HK-2 (cell line): ENCODE data around the gene PAX8.

Experiments
- DNase-seq: peaks from one replicate; pipeline ENCODE4 v3.0.0-alpha.2; 2018; ENCODE audit not compliant: unreplicated experiment

Gene PAX8

DNA sequence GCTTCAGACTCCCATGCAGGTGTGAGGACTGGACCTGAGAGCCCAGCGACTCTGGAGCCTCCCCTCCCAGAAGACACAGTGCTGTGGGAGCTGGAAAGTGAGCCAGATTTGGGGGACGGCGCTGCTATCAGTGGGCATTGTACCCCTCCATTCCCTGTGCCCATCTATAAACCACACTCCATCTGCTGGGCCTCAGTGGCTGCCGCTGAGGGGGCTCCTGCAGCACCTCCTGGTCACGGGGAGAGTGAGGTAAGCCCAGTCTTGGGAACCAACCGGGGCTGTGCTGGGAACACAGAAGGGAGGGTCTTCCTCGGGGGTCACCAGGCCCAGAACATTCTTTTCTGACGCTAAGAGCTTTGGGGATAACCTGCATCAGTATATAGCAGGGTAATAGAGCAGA is 95.5 kb downstream of the PAX8 start:
- no peak for DNase-seq

DNA sequence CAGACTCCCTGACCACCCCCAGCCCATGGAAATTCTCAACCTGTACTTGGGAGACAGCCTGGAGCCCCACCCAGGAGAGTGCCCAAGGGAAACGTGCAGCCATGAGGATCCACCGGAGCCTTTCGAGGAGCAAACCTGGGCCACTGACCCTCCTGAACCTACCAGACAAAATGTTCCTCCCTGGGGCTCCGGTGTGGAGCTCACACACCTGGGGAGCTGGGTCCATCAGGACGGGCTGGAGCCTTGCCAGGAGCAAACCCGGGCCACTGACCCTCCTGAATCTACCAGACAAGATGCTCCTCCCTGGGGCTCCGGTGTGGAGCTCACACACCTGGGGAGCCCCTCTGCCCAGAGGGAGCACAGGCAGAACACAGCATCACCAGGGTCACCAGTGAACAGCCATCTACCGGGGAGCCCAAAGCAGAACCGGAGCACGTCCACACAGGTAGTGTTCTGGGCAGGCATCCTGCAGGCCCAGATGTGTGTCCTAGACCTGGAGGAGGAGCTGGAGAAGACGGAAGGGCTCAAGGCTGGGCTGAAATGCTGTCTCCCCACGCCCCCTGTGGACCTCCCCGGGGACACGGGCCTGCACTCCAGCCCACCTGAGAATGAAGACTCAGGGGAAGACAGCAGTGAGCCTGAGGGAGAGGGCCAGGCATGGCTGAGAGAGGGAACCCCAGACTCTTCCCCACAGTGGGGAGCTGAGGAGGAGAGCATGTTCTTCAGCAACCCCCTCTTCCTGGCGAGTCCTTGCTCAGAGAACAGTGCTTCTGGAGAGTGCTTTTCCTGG is 96.1 kb downstream of the PAX8 start:
- DNase-seq = no peak

GRCh38 chr2:113181258-113182051 is 97.3 kb downstream of the PAX8 start:
- no peak for DNase-seq

DNA sequence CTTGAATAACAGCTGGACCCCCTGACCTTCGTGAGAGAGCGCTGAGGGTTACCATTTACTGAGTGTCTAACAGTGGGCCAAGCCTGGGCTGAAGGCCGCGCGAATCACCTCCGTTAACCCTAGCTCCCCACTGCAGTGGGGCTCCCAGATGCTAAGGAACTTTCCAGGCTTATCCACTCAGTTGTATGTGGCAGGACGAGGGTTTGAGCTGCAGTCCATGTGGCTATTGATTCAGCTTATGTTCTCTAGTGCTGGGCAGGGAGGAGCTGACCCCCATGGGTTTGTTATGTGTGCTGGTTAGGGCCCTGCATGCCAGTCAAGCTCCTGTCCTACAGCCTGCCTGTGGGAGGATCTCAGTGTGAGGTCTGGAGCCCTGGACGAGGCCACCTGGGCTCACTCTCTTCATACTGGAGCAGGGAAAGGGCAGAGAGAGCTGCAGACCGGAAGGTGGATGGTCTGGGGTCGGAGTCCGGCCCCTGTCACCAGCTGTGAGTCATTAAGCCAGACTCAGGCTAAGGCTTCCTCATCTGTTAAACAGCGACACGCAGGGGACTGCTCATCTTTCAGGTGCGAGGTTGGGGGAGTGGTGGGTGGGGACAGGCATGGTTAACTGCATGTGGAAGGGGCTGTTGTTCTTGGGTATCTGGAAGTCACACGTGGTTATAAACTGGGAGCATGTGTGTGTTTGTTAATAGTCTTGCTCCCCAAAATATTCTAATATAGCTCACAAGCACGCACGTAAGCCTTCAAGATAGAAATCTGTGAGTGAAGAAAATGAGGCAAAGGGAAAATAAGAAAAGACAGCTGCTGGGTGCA is 98.4 kb downstream of the PAX8 start:
- DNase-seq = no peak

DNA sequence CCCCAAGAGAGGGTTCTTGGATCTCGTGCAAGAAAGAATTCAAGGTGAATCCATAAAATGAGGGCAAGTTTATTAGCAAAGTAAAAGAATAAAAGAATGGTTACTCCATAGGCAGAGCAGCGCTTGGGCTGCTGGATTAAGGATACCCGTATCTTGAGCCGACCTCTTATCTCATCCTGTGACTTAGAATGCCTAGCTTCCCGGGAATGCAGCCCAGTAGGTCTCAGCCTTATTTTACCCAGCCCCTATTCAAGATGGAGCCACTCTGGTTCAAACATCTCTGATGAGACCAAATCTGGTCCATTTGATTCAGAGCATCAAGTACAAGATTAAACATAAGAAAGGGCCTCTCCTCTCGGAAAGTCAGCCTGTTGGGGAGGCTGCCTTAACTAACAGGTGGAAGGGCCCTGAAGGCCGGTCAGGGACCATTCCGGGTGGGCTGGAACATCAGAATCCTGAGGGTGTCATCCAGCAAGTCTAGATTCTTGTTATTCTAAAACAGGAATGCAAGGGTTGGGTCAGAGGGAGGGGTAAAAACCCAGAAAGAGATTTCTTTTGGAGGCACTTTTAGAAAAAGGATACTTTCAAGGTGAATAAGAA is 99.2 kb downstream of the PAX8 start:
- DNase-seq = no peak

- no peak for DNase-seq
Measured at GRCh38 chr2:113178891-113179290, 99.8 kb downstream of the PAX8 start.

- no peak for DNase-seq
Measured at GRCh38 chr2:113178069-113178746, 100.5 kb downstream of the PAX8 start.

DNA sequence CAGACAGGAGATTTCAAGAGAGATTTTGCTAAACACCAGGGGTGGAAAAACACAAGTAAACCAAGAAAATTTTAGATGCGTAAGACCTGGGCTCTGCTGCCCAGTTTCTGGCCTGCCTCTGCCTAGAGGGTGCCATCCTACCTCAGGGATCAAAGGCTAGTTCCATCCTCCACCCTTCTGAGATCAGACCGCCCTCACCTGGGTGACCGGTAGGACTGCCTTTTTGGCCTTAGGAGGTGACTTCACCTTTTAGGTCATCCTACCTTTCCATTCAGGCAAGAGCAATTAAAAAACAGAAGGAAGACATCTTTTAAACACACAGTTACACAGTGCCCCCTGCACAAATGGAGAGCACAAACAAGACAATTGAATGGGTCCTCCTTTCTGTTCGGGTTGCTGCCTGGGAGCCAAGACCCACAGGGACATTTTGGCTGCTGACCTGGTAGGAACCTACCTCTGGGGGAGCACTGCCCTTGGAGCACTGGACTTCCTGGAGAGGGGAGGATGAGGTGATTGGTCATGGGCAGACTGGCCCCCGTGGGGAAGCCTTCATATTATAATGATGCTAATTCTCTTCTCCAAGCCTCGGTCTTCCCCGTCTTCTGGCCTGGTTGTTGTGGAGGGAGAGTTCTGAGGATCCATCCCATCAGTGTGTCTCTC is 101.9 kb downstream of the PAX8 start:
- DNase-seq = no peak

DNA sequence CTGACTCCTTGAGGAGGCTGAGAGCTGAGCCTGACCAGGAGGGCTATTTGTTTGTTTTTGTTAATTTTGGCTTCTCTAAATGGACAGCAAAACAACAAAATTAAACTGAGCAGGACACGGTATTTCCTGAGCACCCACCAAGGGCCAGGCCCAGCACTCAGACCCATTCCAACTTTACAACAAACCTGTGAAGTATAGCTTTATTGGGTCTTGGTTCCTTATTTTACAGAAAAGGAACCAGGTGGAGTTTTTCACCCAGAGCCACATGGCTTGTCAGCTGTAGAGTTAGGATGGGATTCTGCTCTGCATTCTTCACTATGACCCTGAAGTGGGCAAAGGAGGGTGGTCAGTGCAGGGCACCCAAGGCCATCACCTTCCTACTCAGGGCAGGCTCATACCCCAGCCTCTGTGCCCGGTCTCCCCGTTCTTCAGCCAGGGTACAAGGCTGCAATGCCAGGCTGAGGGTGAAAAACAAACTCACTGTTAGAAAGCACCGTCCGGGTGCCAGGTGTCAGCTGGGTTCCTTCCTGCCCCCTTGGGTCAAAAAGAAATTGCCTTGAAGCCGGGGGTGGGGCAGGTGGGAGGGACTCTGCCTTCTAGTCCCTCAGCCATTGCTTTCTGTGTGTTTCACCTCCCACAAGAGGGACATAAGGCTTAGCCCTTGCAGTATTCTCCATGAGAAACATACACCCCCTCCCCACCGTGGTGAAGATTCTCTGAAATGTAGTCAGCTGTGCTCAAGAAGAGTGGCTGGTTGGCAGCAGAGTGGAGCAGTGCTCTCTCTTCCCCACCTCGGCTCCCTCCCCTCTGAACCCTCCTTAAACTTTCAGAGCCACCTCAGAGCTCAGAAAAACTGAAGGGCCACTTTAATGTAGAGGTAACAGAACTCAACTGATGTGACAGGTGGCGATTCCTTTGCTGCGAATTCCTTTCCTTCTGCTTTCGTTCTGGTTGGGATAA is 102.7 kb downstream of the PAX8 start:
- no peak for DNase-seq

GRCh38 chr2:113175042-113175628 is 103.6 kb downstream of the PAX8 start:
- no peak for DNase-seq

DNA sequence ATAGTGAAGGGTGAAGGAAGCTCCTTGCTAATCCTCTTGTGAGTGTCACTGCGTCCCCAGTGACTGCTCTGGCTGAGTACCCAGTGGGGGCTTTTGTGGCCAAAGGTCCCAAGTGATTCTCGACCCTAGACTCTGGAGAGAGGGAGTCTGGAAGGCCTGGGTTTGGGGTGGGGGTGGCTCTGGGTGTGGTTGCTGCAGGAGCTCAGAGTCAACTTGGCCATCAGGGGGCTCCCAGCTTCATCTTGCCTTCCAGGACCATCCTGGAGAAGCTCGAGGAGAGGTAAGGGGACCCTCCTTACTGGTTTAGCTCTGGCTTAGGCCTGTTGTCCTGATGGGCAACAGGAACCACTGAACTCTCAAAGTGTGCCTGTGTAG is 104.4 kb downstream of the PAX8 start:
- no peak for DNase-seq

- no peak for DNase-seq
Measured at GRCh38 chr2:113173542-113174375, 105.0 kb downstream of the PAX8 start, which contains the start of gene PSD4. TSS of gene PSD4 (plus strand) at chr2:113173971. CDS start at chr2:113182457, 8,486 bp downstream.

DNA sequence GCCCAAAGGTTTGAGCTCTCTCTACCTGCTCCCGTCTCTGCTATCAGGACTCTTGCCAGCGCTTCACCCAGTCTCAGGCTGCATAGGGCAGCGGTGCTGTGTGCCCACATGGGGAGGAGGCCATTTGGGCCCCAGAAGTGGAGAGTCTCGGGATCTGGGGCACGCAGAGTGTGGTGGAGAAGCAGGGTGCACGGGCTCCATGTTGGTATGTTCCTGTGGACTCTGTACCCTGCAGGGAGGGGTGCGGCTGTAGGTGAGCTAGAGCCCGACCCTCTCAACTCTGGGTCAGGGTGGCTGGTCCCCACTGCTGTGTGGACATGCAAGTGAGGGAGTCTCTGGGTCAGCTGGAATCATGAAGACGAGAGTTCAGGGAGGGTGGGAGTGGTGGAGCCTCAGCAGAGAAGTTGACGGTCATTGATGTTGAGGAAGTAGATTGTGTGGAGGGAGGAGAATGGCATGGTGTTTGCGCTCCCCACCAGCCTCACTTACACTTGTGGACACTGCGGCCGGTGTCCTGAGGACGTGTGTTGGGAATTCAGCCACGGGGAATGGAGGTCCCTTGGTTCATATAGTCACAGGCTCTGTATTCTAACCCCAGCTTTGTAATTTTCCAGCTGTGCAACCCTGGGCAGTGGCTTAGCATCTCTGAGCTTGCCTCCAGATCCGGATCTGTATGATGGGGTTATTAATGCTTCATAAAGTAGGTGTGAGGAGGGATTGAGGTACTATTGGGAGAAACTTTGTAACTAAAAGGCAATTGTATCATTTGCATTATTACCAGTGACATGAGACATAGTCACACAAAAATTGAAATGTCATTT is 105.8 kb downstream of the PAX8 start:
- DNase-seq = no peak

DNA sequence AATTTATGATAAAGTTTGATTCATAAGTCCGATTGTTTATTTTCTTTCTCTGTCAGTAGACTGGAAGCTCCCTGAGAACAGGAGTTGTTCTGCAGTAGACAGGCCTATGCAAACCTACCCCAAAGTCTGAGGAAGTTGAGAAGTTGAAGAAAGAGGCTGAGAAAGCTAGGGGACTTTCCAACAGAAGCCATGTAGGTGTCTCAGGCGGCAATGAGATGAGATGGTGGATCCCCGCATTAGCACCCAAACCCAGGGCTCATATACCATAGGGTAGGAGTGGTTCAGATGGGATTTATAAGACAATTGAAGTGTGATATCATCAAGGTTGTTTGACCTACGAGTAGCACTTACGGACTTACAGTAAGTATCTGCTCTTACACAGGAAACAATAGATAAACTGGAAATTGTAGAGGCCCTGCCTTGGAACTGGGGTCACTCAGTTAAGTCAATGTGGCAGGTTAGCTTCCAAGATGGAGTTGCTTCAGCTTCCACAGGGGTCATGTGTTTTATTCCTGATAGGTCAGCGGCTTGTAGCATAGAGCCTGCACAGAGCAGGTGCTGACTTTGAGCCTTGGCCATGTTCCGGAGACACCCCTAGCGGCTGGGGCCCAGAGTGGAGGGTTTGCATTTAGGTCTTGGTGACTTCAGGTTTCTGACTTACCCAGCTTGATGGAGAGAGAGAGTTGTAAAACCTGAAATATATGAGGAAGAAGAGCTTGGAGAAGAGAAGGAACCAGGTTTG is 107.2 kb downstream of the PAX8 start:
- DNase-seq = no peak

- DNase-seq = no peak
Measured at GRCh38 chr2:113169586-113169985, 109.1 kb downstream of the PAX8 start.

GRCh38 chr2:113169002-113169530 is 109.7 kb downstream of the PAX8 start:
- no peak for DNase-seq
